NCI-H1694 treated with DMSO at 0.1 percent for 48 hours (cell line): Measurements from ENCODE around the gene ZBTB8OS.
"Not testable (repeated sequence)": the region's sequence is repeated elsewhere in the genome, so short reads cannot be mapped to it uniquely, and the experiment has no call there.

Experiments
- DNase-seq: peaks from one replicate; lab custom pipeline; 2025; lab: John Stamatoyannopoulos, UW

Gene ZBTB8OS

GRCh38 chr1:32650248-32650751, at the start of gene ZBTB8OS:
TSS of gene ZBTB8OS (minus strand) at chr1:32650550. CDS start at chr1:32650529, 21 bp downstream.
- peak; percentile 88 for DNase-seq

GRCh38 chr1:32696996-32697395, 46.6 kb upstream of the ZBTB8OS start:
- DNase-seq = not testable (repeated sequence)

GRCh38 chr1:32696041-32696440, 45.7 kb upstream of the ZBTB8OS start:
- no peak for DNase-seq

GRCh38 chr1:32695098-32695904, 45.0 kb upstream of the ZBTB8OS start:
- no peak for DNase-seq

- no peak for DNase-seq
Measured at GRCh38 chr1:32693455-32694174, 43.3 kb upstream of the ZBTB8OS start.

GRCh38 chr1:32686387-32686786, 36.0 kb upstream of the ZBTB8OS start:
- no peak for DNase-seq

GRCh38 chr1:32685498-32685897, 35.1 kb upstream of the ZBTB8OS start:
- DNase-seq = no peak

GRCh38 chr1:32684167-32684811, 33.9 kb upstream of the ZBTB8OS start:
- DNase-seq = no peak

- DNase-seq = no peak
Measured at GRCh38 chr1:32683397-32683796, 33.0 kb upstream of the ZBTB8OS start.

- DNase-seq = no peak
Measured at GRCh38 chr1:32681999-32682398, 31.6 kb upstream of the ZBTB8OS start.

- no peak for DNase-seq
Measured at GRCh38 chr1:32681509-32681908, 31.2 kb upstream of the ZBTB8OS start.

- DNase-seq = no peak
Measured at GRCh38 chr1:32680642-32681041, 30.3 kb upstream of the ZBTB8OS start.

- DNase-seq = not testable (repeated sequence)
Measured at GRCh38 chr1:32679993-32680392, 29.6 kb upstream of the ZBTB8OS start.

GRCh38 chr1:32676945-32677344, 26.6 kb upstream of the ZBTB8OS start:
- no peak for DNase-seq

- DNase-seq = not testable (repeated sequence)
Measured at GRCh38 chr1:32668716-32669115, 18.4 kb upstream of the ZBTB8OS start.

GRCh38 chr1:32666901-32667566, 16.7 kb upstream of the ZBTB8OS start:
- DNase-seq = no peak

GRCh38 chr1:32665915-32666314, 15.6 kb upstream of the ZBTB8OS start:
- DNase-seq = no peak

- DNase-seq = no peak
Measured at GRCh38 chr1:32659581-32659980, 9.2 kb upstream of the ZBTB8OS start.

GRCh38 chr1:32652244-32652962, 2.1 kb upstream of the ZBTB8OS start:
- DNase-seq = no peak

GRCh38 chr1:32651461-32652073, 1.2 kb upstream of the ZBTB8OS start:
- no peak for DNase-seq
